ENCODE measurements around the gene CDH13. TPM values are rescaled to one million over a fixed set of nuclear protein-coding genes. Genes with fewer than 3 reads are reported as not detected.

Gene CDH13
- total and polyA plus RNA-seq, 2 of the 8 experiments (the other 6 are each of a cell fraction or from before 2014, with no cell fraction given), result 2.3 to 2.4 TPM

GRCh38 chr16:83810901-83811300 lies 1184.1 kb downstream of the CDH13 start (continued):
- TF ChIP-seq CHD7 (IDR thresholded peaks at IDR 0.05; ENCODE audit: insufficient replicate concordance, low read length), result no peak
- TF ChIP-seq BACH1 (IDR thresholded peaks at IDR 0.05; ENCODE audit: low read length), result no peak
- no peak for TF ChIP-seq SUZ12 (IDR thresholded peaks at IDR 0.05; ENCODE audit: low read length)
- no peak for TF ChIP-seq RAD21 (IDR thresholded peaks at IDR 0.05 in 1 of 2, conservative IDR thresholded peaks at IDR 0.05 in 1 of 2; ENCODE audit: low read depth in 2 of 2, low read length in 2 of 2)
- no peak for TF ChIP-seq MAFK (IDR thresholded peaks at IDR 0.05; ENCODE audit: low read depth, low read length)
- no peak for TF ChIP-seq ZNF274 (IDR thresholded peaks at IDR 0.05; ENCODE audit: borderline replicate concordance, extremely low read depth, low read length)
- no peak for TF ChIP-seq CEBPB (IDR thresholded peaks at IDR 0.05; ENCODE audit: low read depth, low read length)
- TF ChIP-seq POLR2AphosphoS5 (IDR thresholded peaks at IDR 0.05; ENCODE audit: low read depth, low read length), result no peak
- TF ChIP-seq TCF12 (IDR thresholded peaks at IDR 0.05; ENCODE audit: low read depth, low read length), result no peak
